Ovary (tissue), 9 donors: Measurements from ENCODE around the gene PCBP4. TPM values are rescaled to one million over a fixed set of nuclear protein-coding genes. Genes with fewer than 3 reads are reported as not detected.

Source experiments
- DNase-seq, 5 donors: peaks; one replicate each; pipeline ENCODE4 v3.0.0-alpha.2; 2019 to 2020
- H3K27ac ChIP-seq, 2 donors: fragments of 200-600 bp; one replicate each; pipeline versions ENCODE4 v1.5.1 to v1.8.0; 2019 to 2022
- H3K27me3 ChIP-seq: fragments of 200-600 bp; one replicate; pipeline ENCODE4 v1.8.0; 2022
- H3K36me3 ChIP-seq: fragments of 200-600 bp; sonication (generic); one replicate; pipeline ENCODE4 v1.5.1; 2019
- H3K4me1 ChIP-seq: one replicate; pipeline ENCODE4 v1.8.1; 2013; ENCODE audit warnings: mild to moderate bottlenecking, moderate library complexity; ENCODE audit not compliant: insufficient read depth
- H3K4me3 ChIP-seq: fragments of 200-600 bp; sonication (generic); one replicate; pipeline ENCODE4 v1.5.1; 2017
- H3K9me3 ChIP-seq, 2 donors: fragments of 200-600 bp in 1 of 2; sonication (generic) in 1 of 2; one replicate each; pipeline versions ENCODE4 v1.5.1 to v1.8.1; 2013 to 2019; ENCODE audit warnings: mild to moderate bottlenecking in 1 of 2, moderate library complexity in 1 of 2
- CTCF ChIP-seq, 3 donors: fragments of 450-650 bp in 2 of 3; fragments of 200-600 bp in 1 of 3; IDR thresholded peaks; one replicate each; pipeline versions ENCODE4 v1.5.1 to v1.8.0; 2016 to 2022; ENCODE audit warnings: antibody characterized with exemption in 3 of 3, mild to moderate bottlenecking in 1 of 3
- EP300 ChIP-seq: sonication (generic); formaldehyde crosslinking; IDR thresholded peaks from one replicate; pipeline ENCODE4 v1.6.1; 2017; ENCODE audit warnings: antibody characterized with exemption
- POLR2A ChIP-seq: fragments of 450-650 bp; IDR thresholded peaks from one replicate; pipeline ENCODE4 v1.6.1; 2017; ENCODE audit warnings: antibody characterized with exemption, mild to moderate bottlenecking, moderate library complexity
- WGBS, 3 donors: extraction: QIAGEN DNeasy Blood & Tissue Kit in 1 of 3; methylation state at CpG; one replicate each; pipeline versions ENCODE4 v1.1.5 to v1.1.7; 2013 to 2017; 5-methylcytosine and 5-hydroxymethylcytosine counted together
- intact Hi-C, 4 donors: fragments of 100-400 bp; cut with DNase I; formaldehyde crosslinking; loops; one replicate each; pipeline versions ENCODE4 v1.11.0 to v1.15.1; 2022 to 2023
- polyA plus RNA-seq, 2 donors: library from polyadenylated mRNA; stranded (reverse); fragments of 200-250 nt in 1 of 2; fragments of 350-450 nt in 1 of 2; fragmentation: Illumina TruSeq in 1 of 2; extraction: RNeasy Lipid Tissue Mini Kit (QIAGEN cat#74804) in 1 of 2; gene quantifications; one replicate each; pipeline ENCODE4 v1.2.3, GENCODE V29; 2013 to 2014
- total RNA-seq, 7 donors: library from RNA; depleted of rRNA in 2 of 7; stranded (reverse); fragments of >200 nt in 2 of 7; fragmentation: NEBNext Ultra II Directional in 3 of 7; extraction: Animal tissue kit (Norgen Biotek cat#: 25700) in 3 of 7; gene quantifications; one replicate each; pipeline versions ENCODE4 v1.1.0 to v1.2.4, GENCODE V29; 2016 to 2023
- donor health status: DM: no; HTN: no; CAD: no; lungs with moderate emphysema.
- donor health status: DM: no; HTN: no; CAD: no.
- donor health status: Bipolar disorder and iron deficiency.
- donor health status: DM: yes; HTN: yes; CAD: no.
- donor health status: DM: no; HTN: no; CAD: no.
- donor health status: DM: yes; HTN: yes; CAD: no.

The PCBP4 gene
- total and polyA plus RNA-seq, 9 donors = 4.5 to 83.3 (median 44.0) TPM

- intact Hi-C loops = no loop called here
- Histone ChIP-seq H3K9me3 (no peaks in the 10 kb centered on the region), H3K4me3 (no peak overlapping the region), H3K27ac (peak overlapping the region in 1 of 2 donors; percentile 55), H3K4me1 (peaks cover 11% of the 10 kb centered on the region), H3K27me3 (no peaks in the 10 kb centered on the region), H3K36me3 (no peaks in the 10 kb centered on the region)
- DNase-seq = peak in 1 of 5 donors; percentile 12
- 89 to 91% (median 90%) methylated on average over 18 of the region's 18 CpGs for WGBS, 3 donors
- no peak for TF ChIP-seq EP300
- TF ChIP-seq POLR2A = no peak
- no peak for TF ChIP-seq CTCF (IDR thresholded peaks at IDR 0.05)
These were observed 6.2 kb downstream of the PCBP4 start for GRCh38 chr3:51961011-51961410.

GRCh38 chr3:51960386-51960785, 6.9 kb downstream of the PCBP4 start:
- no peak overlapping the region for H3K27ac ChIP-seq
- H3K4me3 ChIP-seq = no peak overlapping the region
- no peaks in the 10 kb centered on the region for H3K27me3 ChIP-seq
- 81 to 87% (median 85%) methylated on average over 10 of the region's 10 CpGs for WGBS, 3 donors
- no peaks in the 10 kb centered on the region for H3K9me3 ChIP-seq
- H3K36me3 ChIP-seq = no peaks in the 10 kb centered on the region
- intact Hi-C loops = no loop called here
- DNase-seq = peak in 1 of 5 donors; percentile 28
- TF ChIP-seq CTCF (IDR thresholded peaks at IDR 0.05) (no peak), EP300 (no peak), POLR2A (no peak)
- peaks cover 14% of the 10 kb centered on the region for H3K4me1 ChIP-seq

- intact Hi-C loops = no loop called here
- TF ChIP-seq EP300 (no peak), POLR2A (no peak), CTCF (IDR thresholded peaks at IDR 0.05) (no peak)
These were observed 7.6 kb downstream of the PCBP4 start for GRCh38 chr3:51959651-51960050.

GRCh38 chr3:51958603-51959521, 8.4 kb downstream of the PCBP4 start:
- no peaks in the 10 kb centered on the region for H3K27me3 ChIP-seq
- no peak overlapping the region for H3K27ac ChIP-seq
- TF ChIP-seq EP300 (no peak), POLR2A (no peak), CTCF (IDR thresholded peaks at IDR 0.05) (no peak)
- H3K4me3 ChIP-seq = no peak overlapping the region
- no peaks in the 10 kb centered on the region for H3K9me3 ChIP-seq
- WGBS, 3 donors = 92 to 95% (median 93%) methylated on average over 20 of the region's 20 CpGs
- peaks cover 14% of the 10 kb centered on the region for H3K4me1 ChIP-seq
- intact Hi-C loops = no loop called here
- no peaks in the 10 kb centered on the region for H3K36me3 ChIP-seq
- DNase-seq = peak in 1 of 5 donors; percentile 28

More at GRCh38 chr3:51959651-51960050, 7.6 kb downstream of the PCBP4 start:
- Histone ChIP-seq H3K4me3 (no peak overlapping the region), H3K27me3 (no peaks in the 10 kb centered on the region), H3K36me3 (no peaks in the 10 kb centered on the region), H3K27ac (no peak overlapping the region), H3K9me3 (no peaks in the 10 kb centered on the region), H3K4me1 (peaks cover 14% of the 10 kb centered on the region)
- 94 to 98% (median 97%) methylated on average over 7 of the region's 7 CpGs for WGBS, 3 donors
- peak in 1 of 5 donors; percentile 15 for DNase-seq
